GM13977 (cell line): Measurements from ENCODE around the gene CHSY1.
A peak's percentile ranks its signal among the peaks of the same experiment; 100 is the strongest.

Source experiments
- DNase-seq: peaks from one replicate; pipeline ENCODE4 v3.0.0; 2012; ENCODE audit warnings: low spot score
- CTCF ChIP-seq: IDR thresholded peaks from 2 replicates; pipeline ENCODE4 v1.5.1; 2012; ENCODE audit warnings: mild to moderate bottlenecking, control low read depth; ENCODE audit not compliant: insufficient read depth; ENCODE audit errors: extremely low read depth, missing control alignments
- in situ Hi-C: fragments of 300-500 bp; cut with MboI; formaldehyde crosslinking; loops from one replicate; pipeline ENCODE4 v1.12.0; 2022; ENCODE audit warnings: low sequenced_read_pairs, low pct_unique_long_range_greater_than_20kb, mixed read lengths, inconsistent platforms; ENCODE audit not compliant: unreplicated experiment

Gene CHSY1

DNA sequence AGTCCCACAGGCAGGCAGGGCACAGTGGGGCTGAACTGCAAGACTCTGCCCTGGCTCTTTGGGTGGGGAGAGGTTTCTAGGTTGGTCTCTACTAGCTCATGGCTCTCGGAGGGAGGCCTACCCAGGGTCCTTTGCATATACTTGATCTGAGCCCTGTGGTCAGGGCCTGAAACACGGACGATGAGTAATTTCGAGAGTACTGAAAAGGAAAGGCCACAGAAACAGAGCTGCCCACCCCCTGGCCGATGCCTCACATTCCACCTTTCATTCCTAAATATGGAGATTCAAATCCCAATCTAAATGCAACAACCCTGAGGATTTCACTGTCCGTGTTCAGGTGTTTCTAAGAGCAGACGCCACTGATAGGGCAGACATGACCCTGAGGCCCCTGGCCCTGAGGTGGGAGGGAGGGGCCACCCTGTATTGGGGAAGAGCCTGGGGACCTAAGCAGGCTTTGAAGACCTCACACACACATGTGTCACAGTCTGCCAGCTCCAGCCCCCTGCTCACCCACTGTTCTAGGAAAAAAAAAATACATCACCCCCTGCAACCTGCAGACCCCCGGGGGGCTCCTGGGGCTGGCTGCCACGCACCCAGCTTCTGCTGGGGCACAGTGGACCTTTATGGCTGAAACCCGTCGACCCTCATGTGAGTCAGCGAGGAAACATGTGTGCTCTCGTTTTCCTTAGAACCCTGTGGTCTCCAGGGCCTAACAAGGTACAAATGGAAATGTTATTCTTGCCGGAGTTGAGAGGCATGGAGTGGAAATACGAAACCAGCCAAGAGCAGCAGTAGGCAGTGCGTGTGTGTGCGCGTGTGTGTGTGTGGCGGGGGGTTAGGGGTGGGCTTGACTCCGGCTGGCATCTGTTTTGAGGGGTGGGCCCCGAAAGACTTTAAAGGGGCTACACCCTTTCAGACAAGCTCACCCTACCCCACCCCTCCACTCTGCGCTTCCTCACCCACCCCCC lies 112.7 kb downstream of the CHSY1 start:
- TF ChIP-seq CTCF, result no peak
- in situ Hi-C loops, result no loop called here
- peak; percentile 76 for DNase-seq

GRCh38 chr15:101138086-101138660 lies 113.7 kb downstream of the CHSY1 start:
- in situ Hi-C loops, result no loop called here
- TF ChIP-seq CTCF, result no peak
- DNase-seq, result no peak

GRCh38 chr15:101137312-101137940 lies 114.4 kb downstream of the CHSY1 start:
- DNase-seq, result no peak
- TF ChIP-seq CTCF, result no peak
- in situ Hi-C loops, result no loop called here

GRCh38 chr15:101136381-101137268 lies 115.2 kb downstream of the CHSY1 start:
- no peak for TF ChIP-seq CTCF
- in situ Hi-C loops, result no loop called here

GRCh38 chr15:101135532-101136166 lies 116.2 kb downstream of the CHSY1 start:
- in situ Hi-C loops, result no loop called here
- TF ChIP-seq CTCF, result peak; percentile 23
- peak; percentile 79 for DNase-seq

More at GRCh38 chr15:101136381-101137268, 115.2 kb downstream of the CHSY1 start:
- DNase-seq, result no peak

DNA sequence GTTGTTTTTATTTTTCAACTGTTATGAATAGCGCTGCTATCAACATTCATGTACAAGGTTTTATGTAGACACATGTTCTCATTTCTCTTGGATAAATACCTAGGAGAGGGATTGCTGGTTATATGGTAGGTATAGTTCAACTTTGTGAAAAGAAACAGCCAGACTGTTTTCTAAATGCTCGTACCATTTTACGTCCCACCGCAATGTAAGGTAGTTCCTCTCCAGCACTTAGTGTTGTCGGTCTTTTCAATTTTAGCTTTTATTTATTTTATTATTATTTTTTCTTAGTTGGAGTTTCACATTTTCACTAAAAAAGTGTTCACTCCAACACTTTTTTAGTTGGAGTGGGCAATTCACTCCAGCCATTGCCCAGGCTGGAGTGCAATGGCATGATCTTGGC lies 117.1 kb downstream of the CHSY1 start:
- DNase-seq, result no peak
- in situ Hi-C loops, result no loop called here
- no peak for TF ChIP-seq CTCF
